GM23248 (cell line): Measurements from ENCODE around the gene UPF2.

Experiments
- EZH2 ChIP-seq: fragments of 200-600 bp; sonication (generic); IDR thresholded peaks from 2 replicates; pipeline ENCODE4 v1.6.1; 2018; ENCODE audit warnings: antibody characterized with exemption, mild to moderate bottlenecking; ENCODE audit not compliant: insufficient read depth, poor library complexity, severe bottlenecking
- EZH2phosphoT487 ChIP-seq: fragments of 200-600 bp; sonication (generic); IDR thresholded peaks from 2 replicates; pipeline ENCODE4 v1.6.1; 2018; ENCODE audit warnings: antibody characterized with exemption, moderate library complexity, mild to moderate bottlenecking, low read depth; ENCODE audit not compliant: insufficient read depth

- TF ChIP-seq EZH2phosphoT487 (no peak), EZH2 (no peak)
Observed at GRCh38 chr10:11949152-11949551, 93.5 kb downstream of the UPF2 start.
